ENCODE data around the gene ATG7. TPM values are rescaled to one million over a fixed set of nuclear protein-coding genes. Genes with fewer than 3 reads are reported as not detected.

The ATG7 gene
- total and polyA plus RNA-seq, 4 donors = 7.4 to 53.8 (median 15.6) TPM

- Histone ChIP-seq H3K9me3 (ENCODE audit: control insufficient read depth in 4 of 4, low read length in 3 of 4) (no peaks in the 10 kb centered on the region), H3K27ac (ENCODE audit: low read depth in 1 of 2, low read length in 2 of 2) (peak overlapping the region; percentile 8 to 71), H3K4me3 (ENCODE audit: low read depth in 1 of 3, low read length in 3 of 3) (peak overlapping the region; percentile 63 to 86 (median 64)), H3K9ac (ENCODE audit: low read depth in 1 of 2, low read length in 2 of 2) (peak overlapping the region; percentile 58 to 65), H3K36me3 (ENCODE audit: control insufficient read depth in 4 of 4, insufficient read depth in 3 of 4, low read depth in 1 of 4, low read length in 3 of 4) (peaks cover 0 to 2% (median 0%) of the 10 kb centered on the region in 4 donors), H3K27me3 (ENCODE audit: control insufficient read depth in 4 of 4, insufficient read depth in 4 of 4, low read length in 3 of 4) (no peaks in the 10 kb centered on the region), H3K4me1 (ENCODE audit: control insufficient read depth in 4 of 4, insufficient read depth in 4 of 4, low read length in 3 of 4) (peaks cover 0 to 21% (median 13%) of the 10 kb centered on the region in 4 donors)
- DNase-seq (ENCODE audit: low spot score) = no peak
- WGBS = 4% methylated on average over 9 of the region's 9 CpGs
- TF ChIP-seq FOXA2 (IDR thresholded peaks at IDR 0.05) = no peak
- no peak for TF ChIP-seq MAX (IDR thresholded peaks at IDR 0.05)
- TF ChIP-seq RAD21 (IDR thresholded peaks at IDR 0.05) = no peak
- no peak for TF ChIP-seq JUND (IDR thresholded peaks at IDR 0.05)
- no peak for TF ChIP-seq HNF4A (conservative IDR thresholded peaks at IDR 0.05)
- TF ChIP-seq YY1 (IDR thresholded peaks at IDR 0.05) = no peak
- TF ChIP-seq FOXA1 (IDR thresholded peaks at IDR 0.05) = no peak
- no peak for TF ChIP-seq SP1 (IDR thresholded peaks at IDR 0.05)
- no peak for TF ChIP-seq RXRA (IDR thresholded peaks at IDR 0.05)
- TF ChIP-seq ZBTB33 (IDR thresholded peaks at IDR 0.05) = no peak
- TF ChIP-seq TAF1 (conservative IDR thresholded peaks at IDR 0.05) = no peak
- TF ChIP-seq REST (IDR thresholded peaks at IDR 0.05) = no peak
- no peak for TF ChIP-seq HNF4G (IDR thresholded peaks at IDR 0.05)
- TF ChIP-seq CTCF (IDR thresholded peaks at IDR 0.05; ENCODE audit: low read depth, low read length, missing input control) = no peak
- TF ChIP-seq ATF3 (IDR thresholded peaks at IDR 0.05) = no peak
- TF ChIP-seq GABPA (IDR thresholded peaks at IDR 0.05 in 1 of 2, conservative IDR thresholded peaks at IDR 0.05 in 1 of 2) = no peak
- TF ChIP-seq EGR1 (IDR thresholded peaks at IDR 0.05; ENCODE audit: low read depth in 2 of 2) = no peak
- TF ChIP-seq NR2F2 (IDR thresholded peaks at IDR 0.05) = no peak
Measured at GRCh38 chr3:11272906-11273574, 843 bp downstream of the ATG7 start.
